HL-60 (cell line): Measurements from ENCODE around the gene UNC119.

Experiments used
- CTCF ChIP-seq: IDR thresholded peaks from one replicate; pipeline ENCODE4 v1.5.1; 2011; ENCODE audit warnings: low read length, control low read depth, inconsistent platforms; ENCODE audit not compliant: insufficient read depth
- POLR2AphosphoS5 ChIP-seq: IDR thresholded peaks from 2 replicates; pipeline ENCODE4 v1.6.1; 2012; ENCODE audit warnings: low read depth
- SPI1 ChIP-seq: IDR thresholded peaks from 2 replicates; pipeline ENCODE4 v1.6.1; 2012; ENCODE audit warnings: low read depth, mild to moderate bottlenecking, borderline replicate concordance

GRCh38 chr17:28514561-28515002 is 37.8 kb downstream of the UNC119 start:
- TF ChIP-seq CTCF: no peak
- no peak for TF ChIP-seq POLR2AphosphoS5
- no peak for TF ChIP-seq SPI1
